Uterus (tissue), 4 donors: ENCODE results near the gene FANCE. TPM values are rescaled to one million over a fixed set of nuclear protein-coding genes. Genes with fewer than 3 reads are reported as not detected.

Experiments used
- DNase-seq, 2 donors: peaks; one replicate each; pipeline ENCODE4 v3.0.0-alpha.2; 2019 to 2020
- H3K27ac ChIP-seq, 2 donors: fragments of 200-600 bp; sonication (generic); 1 replicate in 1 of 2; 2 replicates in 1 of 2; pipeline ENCODE4 v1.5.1; 2016 to 2018
- H3K27me3 ChIP-seq, 2 donors: fragments of 200-600 bp; sonication (generic); one replicate each; pipeline ENCODE4 v1.5.1; 2018 to 2019; ENCODE audit warnings: control low read depth in 1 of 2
- H3K36me3 ChIP-seq, 2 donors: fragments of 200-600 bp; sonication (generic); one replicate each; pipeline ENCODE4 v1.5.1; 2019; ENCODE audit warnings: control low read depth in 1 of 2
- H3K4me1 ChIP-seq, 2 donors: fragments of 200-600 bp; sonication (generic); one replicate each; pipeline ENCODE4 v1.5.1; 2018 to 2019; ENCODE audit warnings: control low read depth in 1 of 2
- H3K4me3 ChIP-seq, 2 donors: fragments of 200-600 bp; sonication (generic); 1 replicate in 1 of 2; 2 replicates in 1 of 2; pipeline ENCODE4 v1.5.1; 2018 to 2019; ENCODE audit warnings: mild to moderate bottlenecking in 1 of 2
- H3K9me3 ChIP-seq, 2 donors: fragments of 200-600 bp; sonication (generic); one replicate each; pipeline ENCODE4 v1.5.1; 2019; ENCODE audit warnings: control low read depth in 1 of 2
- POLR2A ChIP-seq, 2 donors: fragments of 450-650 bp; IDR thresholded peaks; one replicate each; pipeline ENCODE4 v1.6.1; 2016; ENCODE audit warnings: antibody characterized with exemption in 2 of 2, mild to moderate bottlenecking in 1 of 2, moderate library complexity in 1 of 2
- intact Hi-C: fragments of 100-400 bp; cut with DNase I; formaldehyde crosslinking; loops from one replicate; pipeline ENCODE4 v1.15.1; 2023; ENCODE audit warnings: low total_unique reads
- total RNA-seq, 4 donors: library from RNA; depleted of rRNA in 3 of 4; stranded (reverse); fragments of >200 nt in 3 of 4; gene quantifications; one replicate each; pipeline versions ENCODE4 v1.1.0 to v1.2.4, GENCODE V29; 2014 to 2023
- TF ChIP-seq, protein P1 (sequence below), 4 experiments: fragments of 200-600 bp in 2 of 4; fragments of 450-650 bp in 2 of 4; sonication (generic) in 2 of 4; IDR thresholded peaks; one replicate each; pipeline ENCODE4 v1.5.1; 2016 to 2019; ENCODE audit warnings: antibody characterized with exemption in 4 of 4, mild to moderate bottlenecking in 2 of 4, moderate library complexity in 1 of 4
- donor health status: DM: yes; HTN: yes; CAD: no.

FANCE gene
- total RNA-seq, 4 donors from 2014 or later: 9.6 to 19.1 (median 11.4) TPM

- Histone ChIP-seq H3K27me3 (no peaks in the 10 kb centered on the region), H3K36me3 (no peaks in the 10 kb centered on the region), H3K4me3 (no peak overlapping the region), H3K4me1 (no peaks in the 10 kb centered on the region), H3K9me3 (no peaks in the 10 kb centered on the region), H3K27ac (no peak overlapping the region)
- intact Hi-C loops: no loop called here
- TF ChIP-seq POLR2A (IDR thresholded peaks at IDR 0.05): no peak
- TF ChIP-seq, protein P1, sequence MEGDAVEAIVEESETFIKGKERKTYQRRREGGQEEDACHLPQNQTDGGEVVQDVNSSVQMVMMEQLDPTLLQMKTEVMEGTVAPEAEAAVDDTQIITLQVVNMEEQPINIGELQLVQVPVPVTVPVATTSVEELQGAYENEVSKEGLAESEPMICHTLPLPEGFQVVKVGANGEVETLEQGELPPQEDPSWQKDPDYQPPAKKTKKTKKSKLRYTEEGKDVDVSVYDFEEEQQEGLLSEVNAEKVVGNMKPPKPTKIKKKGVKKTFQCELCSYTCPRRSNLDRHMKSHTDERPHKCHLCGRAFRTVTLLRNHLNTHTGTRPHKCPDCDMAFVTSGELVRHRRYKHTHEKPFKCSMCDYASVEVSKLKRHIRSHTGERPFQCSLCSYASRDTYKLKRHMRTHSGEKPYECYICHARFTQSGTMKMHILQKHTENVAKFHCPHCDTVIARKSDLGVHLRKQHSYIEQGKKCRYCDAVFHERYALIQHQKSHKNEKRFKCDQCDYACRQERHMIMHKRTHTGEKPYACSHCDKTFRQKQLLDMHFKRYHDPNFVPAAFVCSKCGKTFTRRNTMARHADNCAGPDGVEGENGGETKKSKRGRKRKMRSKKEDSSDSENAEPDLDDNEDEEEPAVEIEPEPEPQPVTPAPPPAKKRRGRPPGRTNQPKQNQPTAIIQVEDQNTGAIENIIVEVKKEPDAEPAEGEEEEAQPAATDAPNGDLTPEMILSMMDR (IDR thresholded peaks at IDR 0.05): no peak
- no peak for DNase-seq
Measured at GRCh38 chr6:35448191-35448590, 3.9 kb upstream of the FANCE start.

GRCh38 chr6:35449287-35449881, 2.8 kb upstream of the FANCE start:
- DNase-seq: no peak

DNA sequence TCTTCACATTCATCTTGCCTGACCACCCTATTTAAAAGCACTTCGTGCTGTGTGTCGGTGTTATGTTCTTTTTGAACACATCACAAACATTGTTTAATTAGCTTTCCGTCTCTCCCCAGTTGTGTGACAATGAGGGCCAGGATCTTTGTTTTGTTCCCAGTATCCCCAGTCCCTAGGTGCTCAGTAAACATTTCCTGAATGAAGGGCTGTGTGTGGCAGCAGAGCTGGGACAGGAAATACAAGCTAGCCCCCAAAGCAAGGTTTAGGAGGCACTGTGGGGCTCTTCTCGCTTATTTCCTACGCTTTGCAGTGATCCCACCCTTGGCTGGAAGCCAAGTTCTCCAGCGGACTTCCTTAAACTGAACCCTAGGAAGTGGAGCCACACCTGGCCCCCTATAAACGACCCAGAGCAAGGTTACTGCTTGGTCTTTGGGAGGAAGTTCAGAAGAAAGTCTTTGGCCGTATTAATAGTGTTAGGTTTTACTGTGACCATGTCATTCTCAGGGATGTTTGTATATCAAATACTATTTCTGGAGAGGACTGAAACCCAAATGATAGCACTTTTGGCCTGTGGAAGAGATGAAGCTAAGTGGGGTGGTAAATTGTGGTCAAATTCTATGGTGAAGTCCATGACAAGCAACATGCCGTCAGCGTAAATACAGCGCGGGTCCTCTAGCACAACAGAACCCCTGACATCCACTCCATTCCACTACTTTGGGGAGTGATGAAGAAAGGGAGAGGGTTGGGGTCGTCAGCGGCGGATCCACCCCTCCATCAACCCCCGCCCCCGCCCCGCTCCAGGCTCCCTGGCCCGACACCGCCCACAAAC, 570 bp upstream of the FANCE start:
- peak; percentile 34 to 60 for DNase-seq
- no peaks in the 10 kb centered on the region for H3K36me3 ChIP-seq
- intact Hi-C loops: no loop called here
- no peak for TF ChIP-seq POLR2A (IDR thresholded peaks at IDR 0.05)
- TF ChIP-seq, protein P1 (IDR thresholded peaks at IDR 0.05): no peak
- H3K4me3 ChIP-seq: peak overlapping the region; percentile 39 to 61
- H3K4me1 ChIP-seq: no peaks in the 10 kb centered on the region
- H3K27ac ChIP-seq: peak overlapping the region; percentile 79 to 82
- no peaks in the 10 kb centered on the region for H3K9me3 ChIP-seq
- no peaks in the 10 kb centered on the region for H3K27me3 ChIP-seq

More at GRCh38 chr6:35449287-35449881, 2.8 kb upstream of the FANCE start:
- no peaks in the 10 kb centered on the region for H3K4me1 ChIP-seq
- H3K27me3 ChIP-seq: no peaks in the 10 kb centered on the region
- no peaks in the 10 kb centered on the region for H3K36me3 ChIP-seq
- intact Hi-C loops: no loop called here
- H3K4me3 ChIP-seq: no peak overlapping the region
- TF ChIP-seq, protein P1 (IDR thresholded peaks at IDR 0.05): peak; percentile 65 to 84 (median 72)
- no peak for TF ChIP-seq POLR2A (IDR thresholded peaks at IDR 0.05)
- H3K27ac ChIP-seq: no peak overlapping the region
- no peaks in the 10 kb centered on the region for H3K9me3 ChIP-seq

- TF ChIP-seq POLR2A (IDR thresholded peaks at IDR 0.05): no peak
- TF ChIP-seq, protein P1 (IDR thresholded peaks at IDR 0.05): no peak
- intact Hi-C loops: no loop called here
- no peaks in the 10 kb centered on the region for H3K36me3 ChIP-seq
- no peaks in the 10 kb centered on the region for H3K9me3 ChIP-seq
- peak overlapping the region; percentile 79 to 82 for H3K27ac ChIP-seq
- H3K4me3 ChIP-seq: peak overlapping the region in 1 of 2 donors; percentile 61
- no peaks in the 10 kb centered on the region for H3K4me1 ChIP-seq
- H3K27me3 ChIP-seq: no peaks in the 10 kb centered on the region
- no peak for DNase-seq
Measured at GRCh38 chr6:35453236-35453635, 1.1 kb downstream of the FANCE start.
